Measurements from ENCODE around the gene PSMA3. TPM values are rescaled to one million over a fixed set of nuclear protein-coding genes. Genes with fewer than 3 reads are reported as not detected.

The PSMA3 gene
- total and polyA plus RNA-seq, 9 of the 15 experiments (the other 6 are each of a cell fraction or from before 2014, with no cell fraction given), result 129 to 786 (median 319) TPM

- peak; percentile 70; the same call in 1 of the 2 replicates for TF ChIP-seq ARID4B (CRISPR knock-in tag; IDR thresholded peaks at IDR 0.05)
- TF ChIP-seq PHF20 (IDR thresholded peaks at IDR 0.05; ENCODE audit: partially characterized antibody), result peak; percentile 53
- peak; percentile 78 for TF ChIP-seq TAF1 (IDR thresholded peaks at IDR 0.05; ENCODE audit: control insufficient read depth, extremely low read depth, insufficient read depth, low read length, severe bottlenecking)
- 0 out of 2 replicates have a peak, but pooled peaks have one; percentile 26 for TF ChIP-seq ETS1 (conservative IDR thresholded peaks at IDR 0.05; ENCODE audit: control insufficient read depth, low read depth, low read length)
- TF ChIP-seq HNRNPLL (IDR thresholded peaks at IDR 0.05; ENCODE audit: low read depth, low read length, poor library complexity, severe bottlenecking), result peak; percentile 51
- no peak for TF ChIP-seq CCAR2 (IDR thresholded peaks at IDR 0.05; ENCODE audit: low read depth, low read length)
- TF ChIP-seq POLR2G (IDR thresholded peaks at IDR 0.05; ENCODE audit: low read depth, low read length), result peak; percentile 84
- TF ChIP-seq NR2C2 (CRISPR knock-in tag; IDR thresholded peaks at IDR 0.05), result 0 out of 2 replicates have a peak, but pooled peaks have one; percentile 46
- no peak for TF ChIP-seq NR2C2 (tag; IDR thresholded peaks at IDR 0.05)
- peak; percentile 81 for TF ChIP-seq RBBP5 (IDR thresholded peaks at IDR 0.05; ENCODE audit: borderline replicate concordance, insufficient read depth, low read length, poor library complexity, severe bottlenecking)
- no peak for TF ChIP-seq ETS2 (tag; IDR thresholded peaks at IDR 0.05; ENCODE audit: borderline replicate concordance, poor library complexity, severe bottlenecking)
- TF ChIP-seq CBFA2T3 (IDR thresholded peaks at IDR 0.05), result no peak
- TF ChIP-seq COPS2 (conservative IDR thresholded peaks at IDR 0.05), result no peak
- TF ChIP-seq JUND (IDR thresholded peaks at IDR 0.05; ENCODE audit: borderline replicate concordance, low read depth, low read length), result peak; percentile 1; the same call in 1 of the 2 replicates
- peak; percentile 9; the same call in 1 of the 3 replicates for TF ChIP-seq JUND (tag; IDR thresholded peaks at IDR 0.05; ENCODE audit: borderline replicate concordance, low read depth, low read length)
- peak; percentile 89 for TF ChIP-seq SUPT5H (IDR thresholded peaks at IDR 0.05)
- peak; percentile 61 for TF ChIP-seq SIN3B (IDR thresholded peaks at IDR 0.05; ENCODE audit: low read depth)
- peak; percentile 9; the same call in 1 of the 2 replicates for TF ChIP-seq RB1 (IDR thresholded peaks at IDR 0.05; ENCODE audit: low read depth)
- peak; percentile 85 for TF ChIP-seq TBP (optimal IDR thresholded peaks at IDR 0.05; ENCODE audit: low read depth, low read length)
- peak; percentile 89 for TF ChIP-seq ZFX (CRISPR knock-in tag; IDR thresholded peaks at IDR 0.05)
- peak; percentile 46; the same call in 1 of the 2 replicates for TF ChIP-seq GABPA (tag; conservative IDR thresholded peaks at IDR 0.05; ENCODE audit: low read depth)
Measured at GRCh38 chr14:58244556-58245387, at the start of gene PSMA3 (continued).

Measured in K562 (cell line).